HepG2 (cell line): ENCODE measurements around the gene KRTAP10-8.

ENCODE experiments used
- CREB1 ChIP-seq, 2 experiments: fragments of 450-650 bp in 1 of 2; IDR thresholded peaks; 2 replicates each; pipeline ENCODE4 v1.6.1; 2016 to 2017; ENCODE audit warnings: control low read depth in 1 of 2, mild to moderate bottlenecking in 1 of 2, missing compliant biosample characterization in 1 of 2, missing genetic modification characterization in 1 of 2
- IRF2 ChIP-seq: IDR thresholded peaks from 2 replicates; pipeline ENCODE4 v1.6.1; 2018; ENCODE audit warnings: missing genetic modification reagents, missing compliant biosample characterization
- ZNF451 ChIP-seq: sonication (generic); formaldehyde crosslinking; IDR thresholded peaks from 2 replicates; pipeline ENCODE4 v1.5.0; 2020; ENCODE audit warnings: mild to moderate bottlenecking, missing genetic modification reagents
- TF ChIP-seq, protein P1 (sequence below): sonication (generic); formaldehyde crosslinking; IDR thresholded peaks from 2 replicates; pipeline ENCODE4 v1.5.0; 2020; ENCODE audit warnings: mild to moderate bottlenecking, missing genetic modification reagents, moderate library complexity

DNA sequence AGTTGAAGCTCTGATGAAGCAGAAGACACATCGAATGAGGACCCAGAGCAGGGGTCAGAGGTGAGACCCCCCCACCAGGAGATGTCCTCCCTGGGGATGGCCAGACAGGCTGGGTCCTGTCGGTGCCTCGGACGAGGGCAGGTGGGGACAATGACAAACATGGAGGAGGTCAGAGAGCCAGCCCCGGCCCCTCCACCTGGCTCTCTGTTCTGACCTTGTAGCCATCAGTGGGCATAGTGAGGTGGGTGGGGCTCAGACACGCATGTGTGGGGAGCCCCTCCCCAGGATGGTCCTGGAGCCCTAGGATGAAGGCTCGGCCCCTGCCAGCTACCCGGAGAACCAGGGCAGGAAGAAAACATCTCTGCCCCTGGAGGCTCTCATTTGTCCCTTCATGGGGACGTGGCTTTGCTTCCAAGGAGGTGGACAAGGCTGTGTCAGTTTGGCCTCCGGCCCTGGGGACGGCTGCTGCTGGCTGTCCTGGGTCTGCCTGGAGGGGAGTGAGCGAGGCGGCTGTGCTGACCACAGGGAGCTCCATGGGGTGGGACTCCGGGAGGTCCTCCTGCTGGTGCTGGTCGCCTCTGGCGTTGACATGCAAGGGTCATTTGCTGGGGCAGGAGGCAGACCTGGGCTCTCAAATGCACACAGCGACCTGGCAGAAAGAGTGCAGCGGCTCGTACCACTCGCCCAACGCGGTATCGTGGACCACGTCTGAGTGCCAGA is 22.1 kb upstream of the KRTAP10-8 start:
- no peak for TF ChIP-seq IRF2 (CRISPR knock-in tag)
- TF ChIP-seq ZNF451 (CRISPR knock-in tag) = no peak
- no peak for TF ChIP-seq CREB1 (IDR thresholded peaks at IDR 0.05)
- no peak for TF ChIP-seq CREB1 (CRISPR knock-in tag; IDR thresholded peaks at IDR 0.05)
- TF ChIP-seq, protein P1, sequence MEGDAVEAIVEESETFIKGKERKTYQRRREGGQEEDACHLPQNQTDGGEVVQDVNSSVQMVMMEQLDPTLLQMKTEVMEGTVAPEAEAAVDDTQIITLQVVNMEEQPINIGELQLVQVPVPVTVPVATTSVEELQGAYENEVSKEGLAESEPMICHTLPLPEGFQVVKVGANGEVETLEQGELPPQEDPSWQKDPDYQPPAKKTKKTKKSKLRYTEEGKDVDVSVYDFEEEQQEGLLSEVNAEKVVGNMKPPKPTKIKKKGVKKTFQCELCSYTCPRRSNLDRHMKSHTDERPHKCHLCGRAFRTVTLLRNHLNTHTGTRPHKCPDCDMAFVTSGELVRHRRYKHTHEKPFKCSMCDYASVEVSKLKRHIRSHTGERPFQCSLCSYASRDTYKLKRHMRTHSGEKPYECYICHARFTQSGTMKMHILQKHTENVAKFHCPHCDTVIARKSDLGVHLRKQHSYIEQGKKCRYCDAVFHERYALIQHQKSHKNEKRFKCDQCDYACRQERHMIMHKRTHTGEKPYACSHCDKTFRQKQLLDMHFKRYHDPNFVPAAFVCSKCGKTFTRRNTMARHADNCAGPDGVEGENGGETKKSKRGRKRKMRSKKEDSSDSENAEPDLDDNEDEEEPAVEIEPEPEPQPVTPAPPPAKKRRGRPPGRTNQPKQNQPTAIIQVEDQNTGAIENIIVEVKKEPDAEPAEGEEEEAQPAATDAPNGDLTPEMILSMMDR (CRISPR knock-in tag) = no peak
